ENCODE measurements around the gene RAD52. TPM values are rescaled to one million over a fixed set of nuclear protein-coding genes. Genes with fewer than 3 reads are reported as not detected.
A peak's percentile ranks its signal among the peaks of the same experiment; 100 is the strongest.

The RAD52 gene
- 10 to 100 TPM; 12.7 to 28.4 (median 18.3) TPM for total RNA-seq
- 20.0 TPM for total RNA-seq (2013)
- 4.3 to 33.8 (median 13.2) reads per million in 29 experiments for total RNA-seq

GRCh38 chr12:949453-950191 is at the start of gene RAD52:
Gene RAD52 (minus strand): TSS chr12:949694. CDS start chr12:933058, 16,636 bp downstream.
- Histone ChIP-seq H3K4me3 (ENCODE audit: control insufficient read depth in 1 of 2, extremely low read depth in 1 of 2, low read length in 1 of 2) (peak within 1 kb of the TSS; percentile 80 to 81), H3K4me1 (ENCODE audit: control insufficient read depth in 1 of 2, extremely low read depth in 1 of 2, insufficient read depth in 2 of 2, low read length in 2 of 2) (peaks cover 2 to 20% of the 10 kb centered on the region in 2 experiments), H3K27me3 (replicated peaks in 1 of 2; ENCODE audit: control insufficient read depth in 2 of 2, extremely low read depth in 1 of 2, insufficient read depth in 2 of 2, low read length in 1 of 2) (no peaks in the 10 kb centered on the region), H3K9me3 (no peaks in the 10 kb centered on the region), H3K27ac (ENCODE audit: low read length) (peak within 1 kb of the TSS; percentile 63), H3K36me3 (ENCODE audit: control insufficient read depth in 2 of 2, extremely low read depth in 1 of 2, insufficient read depth in 1 of 2, low read length in 1 of 2) (no peaks in the 10 kb centered on the region)
- DNase-seq (peak; percentile 91 to 98 (median 95)), ATAC-seq (replicated peaks in 1 of 4) (peak; percentile 86 to 94 (median 88))
- Mint-ChIP-seq H3K9me3 (no peaks in the 10 kb centered on the region), H3K4me3 (peak within 1 kb of the TSS; percentile 96 to 98 (median 97)), H3K36me3 (peaks cover 2% of the 10 kb centered on the region), H3K27me3 (no peaks in the 10 kb centered on the region), H3K27ac (peak within 1 kb of the TSS; percentile 95 to 97), H3K4me1 (peaks cover 28 to 33% (median 31%) of the 10 kb centered on the region in 3 donors)
- 0% methylated on average over 40 of the region's 58 CpGs for WGBS (ENCODE audit: insufficient coverage)
- POLR2A ChIA-PET, result interaction anchor here in 1 of 2 donors (0.7 kb wide), 1 partner anchor 854 kb away, joined by 3 read pairs; no protein-coding TSS in a partner anchor
- CTCF ChIA-PET, result interaction anchor here (0.6 to 2.0 kb wide), 18 partner anchors 10 to 1087 kb away, joined by 3 to 11 read pairs (median 4); partner anchors contain the start of genes CCDC77 (in 1 of the 2), ERC1 (in 1 of the 2) and WNK1 (in 1 of the 2)

DNA sequence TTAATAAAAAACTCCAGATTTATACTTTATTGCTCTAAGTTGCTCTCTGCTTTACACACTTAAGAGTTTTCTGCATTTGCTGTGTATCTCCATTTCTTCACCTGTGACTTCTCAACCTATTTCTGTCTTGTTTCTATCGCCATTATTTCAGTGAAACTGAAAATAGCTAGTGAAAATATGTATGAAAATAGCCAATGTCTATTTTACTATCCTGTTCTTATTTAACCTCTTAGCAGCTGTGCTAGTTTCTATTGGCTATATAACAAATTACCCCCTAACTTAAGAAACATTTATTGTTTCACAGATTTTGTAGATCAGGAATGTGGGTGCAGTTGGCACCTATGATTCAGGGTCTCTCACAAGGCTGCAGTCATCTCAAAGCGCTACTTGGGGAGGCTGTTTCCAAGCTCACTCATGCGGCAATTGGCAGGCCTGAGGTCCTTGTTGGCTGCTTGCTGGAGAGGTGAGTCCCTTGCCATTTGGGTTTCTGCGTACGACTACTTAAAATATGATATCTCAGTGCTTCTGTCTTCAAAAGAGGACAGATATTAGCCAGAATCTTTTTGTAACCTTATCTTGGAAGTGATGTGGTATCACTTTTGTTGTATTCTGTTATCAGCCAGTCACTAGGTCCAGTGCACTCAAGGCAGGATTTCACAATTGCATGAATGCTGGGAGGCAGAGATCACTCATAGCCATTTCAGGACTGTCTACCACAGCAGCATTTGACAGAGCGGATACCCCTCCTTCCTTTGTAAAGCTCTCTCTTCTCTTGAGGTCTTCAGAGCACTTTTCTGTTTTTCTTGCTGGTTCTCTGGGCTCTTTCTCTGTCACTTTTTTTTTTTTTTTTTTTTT is 48.8 kb upstream of the RAD52 start:
- ATAC-seq (replicated peaks in 1 of 4) (no peak), DNase-seq (no peak)
- H3K4me3 Mint-ChIP-seq, result no peak overlapping the region
- Histone ChIP-seq H3K27me3 (replicated peaks in 1 of 2; ENCODE audit: control insufficient read depth in 2 of 2, extremely low read depth in 1 of 2, insufficient read depth in 2 of 2, low read length in 1 of 2) (no peaks in the 10 kb centered on the region), H3K36me3 (ENCODE audit: control insufficient read depth in 2 of 2, extremely low read depth in 1 of 2, insufficient read depth in 1 of 2, low read length in 1 of 2) (no peaks in the 10 kb centered on the region), H3K27ac (ENCODE audit: low read length) (no peak overlapping the region), H3K9me3 (no peaks in the 10 kb centered on the region), H3K4me1 (ENCODE audit: control insufficient read depth in 1 of 2, extremely low read depth in 1 of 2, insufficient read depth in 2 of 2, low read length in 2 of 2) (no peaks in the 10 kb centered on the region), H3K4me3 (ENCODE audit: control insufficient read depth in 1 of 2, extremely low read depth in 1 of 2, low read length in 1 of 2) (no peak overlapping the region)
- peaks cover 14% of the 10 kb centered on the region for H3K36me3 Mint-ChIP-seq
- H3K27me3 Mint-ChIP-seq, result no peaks in the 10 kb centered on the region
- ChIA-PET CTCF (no interaction called here), POLR2A (no interaction called here)
- 95% methylated on average over 3 of the region's 6 CpGs for WGBS (ENCODE audit: insufficient coverage)
- no peaks in the 10 kb centered on the region for H3K9me3 Mint-ChIP-seq
- H3K4me1 Mint-ChIP-seq, result peaks cover 30 to 52% (median 37%) of the 10 kb centered on the region in 3 donors
- H3K27ac Mint-ChIP-seq, result no peak overlapping the region

DNA sequence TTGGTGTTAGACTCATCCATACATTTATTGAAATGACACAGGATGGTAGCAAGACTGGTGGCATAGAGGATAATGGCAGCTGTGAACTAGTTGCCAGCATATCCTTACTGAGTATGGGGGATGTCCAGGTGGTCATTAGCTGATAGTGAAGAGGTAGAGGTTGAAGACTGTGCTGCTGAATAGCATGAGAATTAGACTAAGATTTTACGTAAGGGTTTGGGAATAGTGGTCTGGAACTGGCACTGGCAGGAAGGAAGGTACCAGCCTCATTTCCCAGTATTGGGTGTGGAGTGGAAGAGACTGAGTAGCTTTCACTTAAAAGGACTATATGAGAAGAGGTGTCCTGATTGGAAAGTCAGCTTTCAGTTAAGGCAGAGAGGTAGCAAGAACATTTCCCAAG is 48.0 kb upstream of the RAD52 start:
- Histone ChIP-seq H3K36me3 (ENCODE audit: control insufficient read depth in 2 of 2, extremely low read depth in 1 of 2, insufficient read depth in 1 of 2, low read length in 1 of 2) (no peaks in the 10 kb centered on the region), H3K27ac (ENCODE audit: low read length) (no peak overlapping the region), H3K9me3 (no peaks in the 10 kb centered on the region), H3K27me3 (replicated peaks in 1 of 2; ENCODE audit: control insufficient read depth in 2 of 2, extremely low read depth in 1 of 2, insufficient read depth in 2 of 2, low read length in 1 of 2) (no peaks in the 10 kb centered on the region), H3K4me1 (ENCODE audit: control insufficient read depth in 1 of 2, extremely low read depth in 1 of 2, insufficient read depth in 2 of 2, low read length in 2 of 2) (peaks cover 0 to 1% of the 10 kb centered on the region in 2 experiments), H3K4me3 (ENCODE audit: control insufficient read depth in 1 of 2, extremely low read depth in 1 of 2, low read length in 1 of 2) (no peak overlapping the region)
- Mint-ChIP-seq H3K4me3 (no peak overlapping the region), H3K9me3 (no peaks in the 10 kb centered on the region), H3K27me3 (no peaks in the 10 kb centered on the region), H3K4me1 (peaks cover 35 to 57% (median 41%) of the 10 kb centered on the region in 3 donors), H3K36me3 (peaks cover 13% of the 10 kb centered on the region), H3K27ac (no peak overlapping the region)
- ChIA-PET CTCF (interaction anchor here in 1 of 2 donors (0.6 to 0.7 kb wide), 2 partner anchors 22 to 703 kb away, joined by 3 read pairs; no protein-coding TSS in a partner anchor), POLR2A (interaction anchor here in 1 of 2 donors (0.5 kb wide), 1 partner anchor 87 kb away, joined by 4 read pairs; no protein-coding TSS in a partner anchor)
- whole genome bisulfite sequencing (ENCODE audit: insufficient coverage), result 100% methylated on average over 1 of the region's 1 CpG
- ATAC-seq (replicated peaks in 1 of 4) (no peak), DNase-seq (no peak)

- DNase-seq, result no peak
- H3K4me3 Mint-ChIP-seq, result no peak overlapping the region
- ChIA-PET CTCF (interaction anchor here in 1 of 2 donors (0.7 kb wide), 1 partner anchor 703 kb away, joined by 3 read pairs; no protein-coding TSS in a partner anchor), POLR2A (interaction anchor here in 1 of 2 donors (0.5 kb wide), 1 partner anchor 87 kb away, joined by 4 read pairs; no protein-coding TSS in a partner anchor)
- Histone ChIP-seq H3K4me1 (ENCODE audit: control insufficient read depth in 1 of 2, extremely low read depth in 1 of 2, insufficient read depth in 2 of 2, low read length in 2 of 2) (peaks cover 3 to 5% of the 10 kb centered on the region in 2 experiments), H3K27me3 (replicated peaks in 1 of 2; ENCODE audit: control insufficient read depth in 2 of 2, extremely low read depth in 1 of 2, insufficient read depth in 2 of 2, low read length in 1 of 2) (no peaks in the 10 kb centered on the region), H3K4me3 (ENCODE audit: control insufficient read depth in 1 of 2, extremely low read depth in 1 of 2, low read length in 1 of 2) (no peak overlapping the region), H3K27ac (ENCODE audit: low read length) (no peak overlapping the region), H3K36me3 (ENCODE audit: control insufficient read depth in 2 of 2, extremely low read depth in 1 of 2, insufficient read depth in 1 of 2, low read length in 1 of 2) (no peaks in the 10 kb centered on the region), H3K9me3 (no peaks in the 10 kb centered on the region)
- H3K27me3 Mint-ChIP-seq, result no peaks in the 10 kb centered on the region
- ATAC-seq (replicated peaks in 1 of 4), result no peak
- 92% methylated on average over 2 of the region's 4 CpGs for WGBS (ENCODE audit: insufficient coverage)
- no peaks in the 10 kb centered on the region for H3K9me3 Mint-ChIP-seq
- peaks cover 41 to 63% (median 48%) of the 10 kb centered on the region in 3 donors for H3K4me1 Mint-ChIP-seq
- no peak overlapping the region for H3K27ac Mint-ChIP-seq
- peaks cover 10% of the 10 kb centered on the region for H3K36me3 Mint-ChIP-seq
Measured at GRCh38 chr12:996881-997280, 47.4 kb upstream of the RAD52 start.

DNA sequence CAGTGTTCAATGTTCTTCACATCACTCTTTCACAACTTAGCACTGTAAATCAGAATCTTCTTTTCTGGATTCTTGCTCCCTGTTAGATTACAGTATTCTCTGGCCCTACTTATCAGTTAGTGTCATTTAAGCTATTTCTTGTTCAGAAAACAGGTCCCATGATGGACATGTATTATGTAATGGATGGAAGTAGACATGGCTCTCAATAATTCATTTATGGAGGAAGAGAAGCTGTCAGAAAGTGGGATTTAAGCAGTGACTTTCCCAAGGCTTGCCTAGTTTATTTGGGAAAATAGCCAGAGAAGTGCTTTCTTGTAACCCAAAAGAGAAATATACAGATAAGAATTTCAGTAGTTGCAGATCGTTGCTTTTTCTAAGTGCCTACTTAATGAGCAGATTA is 43.2 kb upstream of the RAD52 start:
- Mint-ChIP-seq H3K4me1 (peaks cover 51 to 73% (median 56%) of the 10 kb centered on the region in 3 donors), H3K27ac (no peak overlapping the region), H3K4me3 (peak overlapping the region; percentile 95 to 98 (median 96)), H3K27me3 (no peaks in the 10 kb centered on the region), H3K36me3 (no peaks in the 10 kb centered on the region), H3K9me3 (no peaks in the 10 kb centered on the region)
- ChIA-PET CTCF (no interaction called here), POLR2A (no interaction called here)
- no peak overlapping the region for H3K4me3 ChIP-seq (ENCODE audit: control insufficient read depth in 1 of 2, extremely low read depth in 1 of 2, low read length in 1 of 2)
- no peak overlapping the region for H3K27ac ChIP-seq (ENCODE audit: low read length)
- DNase-seq, result no peak
- no peaks in the 10 kb centered on the region for H3K27me3 ChIP-seq (replicated peaks in 1 of 2; ENCODE audit: control insufficient read depth in 2 of 2, extremely low read depth in 1 of 2, insufficient read depth in 2 of 2, low read length in 1 of 2)
- H3K4me1 ChIP-seq (ENCODE audit: control insufficient read depth in 1 of 2, extremely low read depth in 1 of 2, insufficient read depth in 2 of 2, low read length in 2 of 2), result peaks cover 17 to 20% of the 10 kb centered on the region in 2 experiments
- H3K9me3 ChIP-seq, result no peaks in the 10 kb centered on the region
- no peak for ATAC-seq (replicated peaks in 1 of 4)
- no peaks in the 10 kb centered on the region for H3K36me3 ChIP-seq (ENCODE audit: control insufficient read depth in 2 of 2, extremely low read depth in 1 of 2, insufficient read depth in 1 of 2, low read length in 1 of 2)
- WGBS (ENCODE audit: insufficient coverage), result no CpG with 5 or more reads among the region's 1 CpG

Data from T-cell (primary cell).